Fibroblast of peridontal ligament (primary cell): ENCODE measurements around the gene C1orf105.

Experiments
- DNase-seq: peaks from one replicate; pipeline ENCODE4 v3.0.0-alpha.2; 2010; ENCODE audit errors: extremely low read depth

C1orf105 gene

DNA sequence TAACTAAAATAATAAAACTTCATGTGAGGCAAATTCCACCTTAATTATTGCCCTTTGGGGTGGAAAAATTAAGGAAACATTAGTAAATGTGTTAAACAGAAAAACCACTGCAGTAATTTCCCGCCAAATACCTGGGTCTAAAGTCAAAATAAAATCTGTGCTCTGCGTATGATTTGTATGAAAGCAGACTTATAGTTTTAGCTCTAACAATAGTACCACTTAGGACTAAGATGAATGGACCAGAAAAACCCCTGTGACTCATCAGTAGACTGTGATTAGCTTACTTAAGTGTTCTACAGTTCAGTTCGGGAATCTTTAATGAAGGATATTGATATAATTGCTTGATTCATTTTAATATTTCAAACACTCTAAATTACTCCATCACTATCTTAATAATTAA, 23.3 kb upstream of the C1orf105 start:
- DNase-seq: peak; percentile 66

DNA sequence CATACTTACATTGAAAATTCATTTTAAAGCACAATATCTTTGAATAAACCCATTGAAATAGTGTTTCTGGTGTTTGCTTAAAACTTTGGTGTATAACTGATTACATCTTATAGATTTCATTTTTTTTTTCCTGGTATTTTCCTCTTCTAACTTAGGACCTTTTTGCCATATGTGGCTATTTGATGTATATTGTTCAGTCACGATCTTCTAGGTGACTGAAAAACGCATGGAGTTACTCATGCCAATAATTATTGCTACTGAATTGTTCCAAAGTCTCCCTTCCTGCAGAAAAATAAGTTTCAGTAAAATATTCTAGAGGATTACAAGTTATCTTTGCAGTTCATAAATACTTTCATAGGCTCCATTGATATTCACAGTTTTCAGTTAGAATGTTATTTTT, 22.9 kb upstream of the C1orf105 start:
- DNase-seq: no peak

DNA sequence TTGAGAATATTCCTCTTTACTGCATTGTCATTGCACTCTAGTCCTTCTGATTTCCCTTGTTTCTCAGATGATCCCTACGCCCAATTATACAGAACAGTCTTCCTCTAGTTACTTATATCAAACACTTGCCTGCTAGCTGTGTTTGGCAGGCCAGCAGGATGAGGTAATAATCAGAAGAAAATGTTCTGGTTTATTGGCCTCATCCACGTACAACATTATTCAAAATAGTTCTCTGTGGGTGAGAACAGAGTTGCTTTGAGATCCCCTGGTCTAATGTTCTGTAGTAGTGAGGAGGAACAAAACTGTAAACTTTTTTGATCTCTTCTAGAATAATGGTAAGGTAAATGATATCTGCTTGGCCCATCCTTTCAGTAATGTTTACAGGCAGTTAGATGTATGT, 22.3 kb upstream of the C1orf105 start:
- peak; percentile 28 for DNase-seq

DNA sequence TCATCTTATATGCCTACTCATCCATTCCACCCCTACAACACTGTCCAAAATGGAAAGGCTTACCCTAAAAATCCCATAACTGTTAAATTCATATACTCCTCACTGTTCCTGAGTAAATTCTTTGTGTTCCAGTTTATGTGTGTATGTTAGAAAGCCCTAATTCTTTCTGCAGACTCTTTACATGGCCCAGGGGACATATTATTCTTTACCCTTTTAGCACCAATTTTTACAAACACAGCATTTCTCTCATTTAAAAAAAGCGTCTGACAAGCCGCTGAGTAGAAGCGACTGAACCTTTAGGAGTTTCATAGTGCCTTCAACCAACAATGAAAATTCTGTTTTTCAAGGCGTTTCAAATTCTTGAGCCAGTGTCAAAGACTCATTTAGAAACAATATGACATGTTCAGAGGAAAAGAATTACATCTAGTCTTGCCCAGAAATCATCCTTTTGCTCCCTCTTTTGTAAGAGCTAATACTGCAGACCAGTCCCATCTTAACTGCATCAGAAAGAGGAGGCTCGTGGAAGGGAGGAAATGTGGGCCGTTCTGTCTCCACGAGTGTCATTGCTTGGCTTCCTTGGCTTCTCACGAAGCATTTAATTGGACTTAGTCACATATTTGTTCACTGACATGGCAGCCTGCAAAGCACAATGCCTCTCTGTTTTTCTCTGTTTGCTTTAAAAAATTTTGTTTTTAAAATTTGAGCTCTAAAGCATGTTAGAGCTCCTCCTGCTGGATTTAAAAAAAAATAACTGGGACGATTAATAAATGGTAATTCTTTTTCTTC, 21.3 kb upstream of the C1orf105 start:
- peak; percentile 98 for DNase-seq

DNA sequence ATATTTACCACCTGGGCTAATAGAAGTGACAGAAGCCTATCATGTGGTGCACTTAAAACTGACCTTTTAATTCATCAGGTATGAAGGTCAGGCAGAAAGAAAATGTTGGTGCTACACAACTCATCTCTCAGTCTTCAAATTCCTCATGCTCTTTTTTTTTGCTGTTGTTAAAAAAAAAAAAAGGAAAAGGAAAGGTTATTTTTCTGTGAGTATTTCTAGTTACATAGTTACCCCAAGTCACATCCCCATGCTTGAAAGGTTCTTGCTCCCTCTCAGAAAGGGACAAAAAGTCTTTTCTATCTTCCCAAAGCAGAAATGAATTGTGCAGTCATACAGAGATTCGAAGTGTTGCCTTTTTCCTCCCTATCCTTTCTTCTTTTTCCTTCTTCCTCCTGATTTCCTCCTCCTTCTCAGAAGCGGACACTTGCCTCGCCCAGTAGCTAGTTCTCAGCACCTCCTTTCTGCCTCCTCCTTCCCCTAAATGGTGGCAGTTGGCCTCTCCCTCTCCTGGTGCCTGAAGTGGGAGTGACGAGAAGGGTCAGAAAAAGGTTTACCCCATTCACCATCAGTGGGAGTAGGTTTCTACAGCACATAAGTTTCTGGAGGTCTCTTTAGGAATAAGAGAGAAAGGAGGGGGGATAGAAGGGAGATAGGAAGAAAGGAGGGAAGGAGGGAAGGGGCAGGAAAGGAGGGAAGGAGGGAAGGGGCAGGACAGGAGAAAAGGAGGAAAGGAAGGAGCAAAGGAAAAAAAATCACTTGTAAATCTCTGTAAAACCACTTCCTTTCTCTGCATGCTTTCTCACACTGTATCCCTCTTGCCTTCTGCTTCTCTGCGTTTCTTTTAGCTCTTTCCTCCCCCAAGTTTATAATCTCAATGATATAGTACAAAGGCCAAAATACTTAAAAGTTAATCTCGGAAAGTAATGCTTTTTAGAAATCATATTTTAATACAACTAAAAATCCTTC, 20.4 kb upstream of the C1orf105 start:
- no peak for DNase-seq

DNA sequence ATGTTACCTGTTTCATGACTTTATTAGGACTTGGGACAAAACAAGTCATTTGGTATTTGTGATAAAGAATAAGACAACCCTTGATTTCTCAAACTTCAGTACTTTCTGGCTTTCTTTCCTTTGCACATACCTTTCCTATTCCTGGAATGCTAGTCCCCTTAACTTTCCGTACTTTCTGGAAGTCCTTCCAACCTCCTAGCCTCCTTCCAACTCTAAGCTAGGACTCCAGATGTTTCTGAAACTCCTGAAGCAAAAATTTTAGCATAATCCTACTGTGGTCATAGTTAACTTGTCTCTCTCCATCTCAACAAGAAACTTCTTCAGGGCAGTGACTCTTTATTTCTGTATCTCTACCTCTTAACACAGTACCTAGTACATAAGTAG, 19.8 kb upstream of the C1orf105 start:
- no peak for DNase-seq

DNA sequence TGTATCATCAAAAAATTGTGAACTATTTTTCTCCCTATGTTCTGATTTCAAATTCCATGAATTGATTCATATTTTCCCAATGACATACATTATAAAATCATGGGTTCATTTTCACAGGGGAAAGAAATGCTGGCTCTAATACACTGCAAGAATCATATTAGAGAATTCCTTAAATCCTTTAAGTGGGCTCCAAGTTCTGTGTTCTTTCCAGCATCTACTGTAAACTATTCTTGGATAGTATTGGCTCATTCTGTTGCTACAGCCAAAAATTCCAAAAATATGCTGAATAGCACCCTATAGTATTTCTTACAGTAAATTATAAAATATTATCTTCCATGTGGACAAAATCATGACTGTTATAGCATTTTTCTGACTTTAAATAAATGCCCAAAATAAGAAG, 19.0 kb upstream of the C1orf105 start:
- peak; percentile 20 for DNase-seq

DNA sequence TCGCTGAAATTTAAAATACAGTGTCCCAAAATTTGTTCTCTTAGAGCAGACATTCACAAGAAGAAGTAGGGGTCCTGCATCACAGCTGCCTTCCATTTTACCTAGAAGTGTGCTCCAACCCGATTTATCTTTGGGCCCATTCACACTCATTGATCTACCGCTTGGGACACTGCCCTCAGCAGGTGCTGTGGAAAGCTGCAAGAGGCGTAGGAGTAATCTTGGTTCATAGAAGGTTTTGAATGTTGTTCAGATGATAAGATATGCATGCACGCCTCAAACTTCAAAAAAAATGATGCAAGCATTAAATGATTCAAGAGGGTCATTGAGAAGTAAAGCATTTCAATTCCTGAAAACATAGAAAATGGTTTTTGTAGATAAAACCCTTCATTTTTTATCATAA, 18.6 kb upstream of the C1orf105 start:
- DNase-seq: no peak

DNA sequence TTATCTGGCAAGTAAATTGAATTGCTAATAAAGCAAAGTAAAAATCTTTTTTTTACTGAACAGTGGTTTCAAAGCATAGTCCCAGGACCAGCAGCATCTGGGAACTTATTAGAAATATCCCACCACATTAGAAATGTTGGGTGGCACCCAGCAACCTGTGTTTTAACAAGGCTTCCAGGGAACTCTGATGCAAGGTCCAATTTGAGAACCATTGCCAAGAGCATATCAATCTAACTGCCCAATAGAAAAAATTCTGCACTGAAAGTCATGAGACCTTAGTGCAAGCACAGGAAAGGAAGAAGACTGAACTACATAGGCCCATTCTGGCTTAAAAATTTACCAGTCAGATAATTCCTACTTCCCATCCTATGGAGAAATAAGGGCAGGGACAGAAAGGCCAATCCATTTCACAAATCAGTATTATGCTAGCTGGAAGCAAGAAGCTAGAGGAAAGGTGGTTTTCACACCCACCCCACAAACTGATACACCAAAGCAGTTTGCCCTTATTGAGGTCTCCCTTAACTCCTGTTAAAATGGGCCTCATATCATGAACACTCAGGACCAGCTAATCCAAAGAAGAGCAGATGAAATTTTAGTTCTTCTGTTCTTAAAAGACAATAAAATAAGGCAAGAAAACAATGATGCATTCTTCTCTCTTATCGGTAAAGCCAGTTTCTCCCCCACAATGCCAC, 17.5 kb upstream of the C1orf105 start:
- DNase-seq: no peak

DNA sequence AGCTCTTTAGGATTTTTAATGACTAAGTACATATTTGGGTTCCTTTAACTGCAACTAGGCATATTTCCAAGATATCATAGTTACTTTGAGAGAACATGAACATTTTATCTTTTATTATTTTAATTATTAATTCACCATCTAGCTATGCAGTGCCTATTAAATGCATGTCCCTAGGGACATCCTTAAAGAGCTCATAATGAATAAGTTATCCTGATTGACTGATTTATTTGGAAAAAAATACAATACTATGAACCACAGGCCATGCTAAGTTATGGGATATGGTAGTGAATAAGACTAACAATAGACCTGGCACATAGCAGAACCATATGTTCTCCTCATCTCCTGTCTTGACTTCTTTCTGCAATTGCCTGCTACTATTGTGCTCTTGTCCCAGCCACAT, 16.4 kb upstream of the C1orf105 start:
- DNase-seq: no peak

DNA sequence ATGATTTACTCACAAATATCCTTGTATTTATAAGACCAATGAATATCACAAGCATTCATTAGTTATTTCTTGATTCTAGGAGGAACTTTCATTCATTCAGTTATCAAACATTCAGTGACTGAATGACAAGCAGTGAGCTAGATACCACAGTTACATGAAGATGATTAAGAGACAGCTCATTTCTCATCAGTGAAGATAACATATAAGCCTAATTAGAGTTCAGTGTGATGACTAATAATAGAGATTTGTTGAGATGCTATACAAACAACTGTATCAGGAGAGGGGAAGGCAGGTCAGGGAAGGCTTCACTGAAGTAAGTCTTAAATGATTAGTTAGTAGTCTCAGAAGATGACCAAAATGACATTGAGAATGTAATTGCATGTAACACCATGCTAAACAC, 14.6 kb upstream of the C1orf105 start:
- DNase-seq: no peak

DNA sequence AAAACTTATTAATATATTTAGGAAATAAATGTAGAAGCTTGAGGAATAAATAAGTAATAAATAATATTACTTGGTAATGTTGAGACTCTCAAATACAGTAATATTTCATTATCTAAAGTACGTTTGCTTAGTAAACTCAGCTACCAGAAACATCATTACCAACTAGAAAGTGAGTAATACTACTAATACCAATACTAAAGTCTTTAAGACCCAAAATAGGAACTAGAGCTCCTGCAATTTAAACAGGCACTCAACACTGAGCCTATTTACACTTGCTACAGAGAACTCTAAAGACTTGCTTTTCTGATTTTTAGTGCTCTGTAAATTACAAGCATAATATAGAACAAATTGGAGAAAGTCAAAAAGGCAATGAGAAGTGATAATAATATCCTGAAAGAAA, 13.5 kb upstream of the C1orf105 start:
- DNase-seq: no peak

DNA sequence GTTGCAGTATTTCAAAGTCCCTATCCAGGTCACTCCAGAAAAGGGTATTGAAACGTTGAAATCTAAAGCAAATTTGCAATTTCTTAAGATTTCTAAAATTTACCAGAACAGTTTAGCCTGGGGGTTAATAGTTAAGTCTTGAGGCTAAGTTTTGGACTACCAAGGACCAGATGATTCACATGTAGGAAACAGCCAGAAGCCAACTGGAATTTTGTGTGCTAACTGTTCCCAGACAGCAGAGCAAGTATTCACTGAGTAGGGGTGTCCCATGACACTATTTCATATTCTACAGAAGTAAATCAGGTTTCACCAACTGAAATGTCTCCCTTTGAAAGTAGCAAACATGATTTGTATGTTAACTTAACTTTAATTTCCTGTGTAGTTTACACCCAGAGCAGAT, 11.5 kb upstream of the C1orf105 start:
- DNase-seq: peak; percentile 79

DNA sequence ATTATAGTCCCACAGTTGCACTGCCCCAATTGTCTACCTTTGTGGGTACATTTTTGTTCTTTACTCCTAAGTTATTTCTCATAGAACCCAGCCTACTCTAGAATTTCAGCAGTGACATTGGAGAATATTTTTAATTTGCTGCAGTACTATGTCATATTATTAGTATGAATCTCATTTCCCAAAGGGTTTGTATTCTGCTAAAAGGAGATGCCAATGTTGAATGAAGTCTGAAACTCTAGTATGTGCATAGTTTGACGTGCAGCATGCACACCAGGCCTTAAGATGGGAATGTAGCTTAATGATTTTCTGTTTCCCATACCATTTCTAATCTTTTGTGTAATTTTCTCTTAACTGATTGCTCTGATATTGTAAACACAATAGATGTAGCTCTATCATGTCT, 10.5 kb upstream of the C1orf105 start:
- DNase-seq: no peak

DNA sequence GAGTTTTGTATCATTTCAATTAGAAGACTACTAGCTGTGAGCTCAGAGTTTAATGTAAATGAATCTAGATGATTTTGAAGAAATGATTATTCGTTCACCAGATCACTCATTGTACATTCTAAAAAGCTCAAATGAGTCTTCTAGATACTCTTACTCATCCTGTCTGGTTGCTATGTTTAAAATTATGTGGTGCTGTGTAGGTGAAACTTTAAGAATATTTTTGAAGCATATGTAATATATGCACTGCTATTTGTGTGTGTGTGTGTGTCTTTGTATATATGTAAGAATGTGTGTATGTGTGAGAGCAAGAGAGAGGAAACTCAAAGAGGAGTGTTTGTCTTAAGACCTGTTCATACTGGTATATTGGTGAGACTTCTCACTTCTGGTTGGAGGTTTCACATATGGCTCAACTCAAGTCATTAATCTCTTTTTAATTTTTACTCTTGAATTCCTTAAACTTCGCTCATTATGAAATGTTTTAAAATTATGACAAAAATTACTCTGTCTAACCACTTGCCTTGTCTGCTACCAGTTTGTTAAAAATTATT, 8.6 kb upstream of the C1orf105 start:
- DNase-seq: no peak

DNA sequence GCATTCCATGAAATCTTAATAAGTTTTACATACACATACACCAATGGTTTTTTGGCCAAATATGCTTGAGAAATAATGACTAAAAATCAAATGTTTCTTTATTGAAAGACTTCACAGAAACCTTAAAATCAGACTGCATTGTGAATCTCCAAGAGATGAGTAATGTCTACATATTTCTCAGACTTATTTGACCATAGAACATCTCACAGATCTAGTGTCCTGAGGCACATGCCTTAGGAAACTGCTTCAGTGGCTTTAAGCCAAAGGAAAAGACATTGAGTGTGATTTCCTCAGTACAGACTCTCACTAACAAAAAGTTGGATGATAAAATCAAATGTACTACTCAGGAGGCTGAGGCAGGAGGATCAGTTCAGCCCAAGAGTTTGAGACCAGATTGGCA, 6.2 kb upstream of the C1orf105 start:
- peak; percentile 57 for DNase-seq

DNA sequence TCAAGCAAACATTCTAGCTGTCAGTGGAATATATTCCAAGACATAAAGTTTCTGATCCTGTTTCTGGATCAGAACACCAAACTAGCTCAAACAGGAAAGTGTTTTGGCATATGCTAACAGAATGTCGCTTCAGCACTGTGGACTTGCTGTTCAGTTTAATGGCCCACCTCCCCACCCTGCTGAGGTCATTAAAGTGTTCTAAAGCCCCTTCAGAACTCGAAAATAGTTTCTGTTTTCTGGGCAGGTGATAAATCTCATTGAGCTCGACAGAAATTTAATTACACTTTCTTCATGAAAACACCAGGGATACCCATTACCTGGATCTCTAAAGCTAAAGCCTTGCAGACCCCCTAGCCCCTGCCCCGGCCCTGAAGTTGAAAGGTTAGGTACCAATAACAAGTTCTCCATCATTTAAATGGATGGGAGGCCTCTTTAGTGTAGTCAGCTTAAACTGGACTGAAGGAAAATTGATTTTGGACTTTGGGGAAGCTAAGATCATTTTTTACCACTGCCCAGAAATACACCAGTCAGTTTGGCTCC, 3.9 kb upstream of the C1orf105 start:
- DNase-seq: no peak

DNA sequence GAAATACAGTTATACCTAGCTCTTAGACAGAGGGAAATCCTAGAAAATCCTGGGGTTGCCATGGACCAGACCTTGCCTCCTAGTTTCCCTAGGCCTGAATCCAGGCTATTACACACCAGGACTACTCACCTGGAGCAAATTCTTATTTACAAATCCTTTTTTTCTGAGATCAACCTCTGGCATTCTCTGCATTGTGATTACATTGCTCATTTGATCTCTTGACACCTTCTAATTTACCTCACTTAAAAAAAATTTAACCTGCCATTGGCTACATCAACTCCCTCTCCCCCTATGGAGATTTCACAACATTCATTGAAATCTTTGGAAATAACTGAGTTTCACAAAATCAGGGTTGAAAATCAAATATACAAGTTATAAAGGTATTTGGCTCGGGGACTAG, 2.9 kb upstream of the C1orf105 start:
- no peak for DNase-seq

DNA sequence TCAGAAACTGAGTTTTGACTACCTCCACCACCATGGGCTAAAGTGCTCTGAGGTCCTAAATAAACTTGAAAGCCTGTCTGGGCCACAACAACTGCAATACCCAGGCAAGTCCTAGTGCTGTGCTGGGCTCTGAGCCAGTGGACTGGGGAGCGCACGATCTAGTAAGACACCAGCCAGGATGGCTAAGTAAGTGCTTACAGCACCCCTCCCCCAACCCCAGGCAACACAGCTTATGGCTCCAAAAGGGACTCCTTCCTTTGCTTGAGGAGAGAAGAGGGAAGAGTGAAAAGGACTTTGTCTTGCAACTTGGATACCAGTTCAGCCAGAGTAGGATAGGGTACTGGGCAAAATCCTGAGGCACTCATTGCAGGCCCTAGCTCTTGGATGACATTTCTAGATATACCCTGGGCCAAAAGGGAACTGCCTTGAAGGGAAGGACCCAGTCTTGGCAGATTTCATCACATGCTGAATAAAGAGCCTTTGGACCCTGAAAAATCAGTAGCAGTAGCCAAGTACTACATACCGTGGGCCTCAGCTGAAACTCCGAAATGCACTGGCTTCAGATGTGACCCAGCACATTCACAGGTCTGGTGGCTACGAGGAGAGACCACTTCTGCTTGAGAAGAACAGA, 1.6 kb downstream of the C1orf105 start:
- no peak for DNase-seq

DNA sequence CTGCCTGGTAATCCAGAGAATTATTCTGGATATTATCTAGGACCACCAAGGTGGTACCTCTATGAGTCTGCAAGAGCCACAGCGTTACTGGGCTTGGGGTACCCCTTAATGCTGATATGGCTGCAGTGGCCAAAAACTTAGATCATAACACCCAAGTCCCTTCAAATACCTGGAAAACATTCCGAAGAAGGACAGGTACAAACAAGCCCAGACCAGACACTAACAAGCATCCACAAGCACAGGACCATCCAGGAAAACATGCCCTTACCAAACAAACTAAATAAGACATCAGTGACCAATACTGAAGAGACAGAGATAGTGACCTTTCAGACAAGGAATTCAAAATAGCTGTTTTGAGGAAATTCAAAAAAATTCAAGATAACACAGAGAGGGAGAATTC, 2.9 kb downstream of the C1orf105 start:
- no peak for DNase-seq

DNA sequence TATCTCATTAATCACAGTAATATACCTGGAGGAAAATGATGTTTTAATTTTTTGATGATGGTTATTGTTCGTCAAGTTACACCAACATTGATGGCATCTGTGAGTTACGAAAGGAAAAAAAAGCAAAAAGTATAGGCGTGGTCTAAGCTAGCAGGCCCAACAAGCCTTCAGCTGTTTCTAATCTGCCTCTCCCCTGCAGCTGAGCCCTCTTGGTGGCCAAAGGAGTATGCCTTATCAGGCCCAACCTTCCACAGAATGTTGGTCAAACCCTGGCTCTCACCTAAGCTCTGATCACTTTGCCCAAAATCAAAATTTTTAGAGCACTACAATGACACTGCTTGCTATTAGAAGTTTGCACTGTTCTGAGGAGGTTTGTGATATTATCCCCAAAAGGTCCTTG, 4.9 kb downstream of the C1orf105 start:
- no peak for DNase-seq
